ENCODE results near the gene P2RY2. TPM values are rescaled to one million over a fixed set of nuclear protein-coding genes. Genes with fewer than 3 reads are reported as not detected.
"Not testable (repeated sequence)": the region's sequence is repeated elsewhere in the genome, so short reads cannot be mapped to it uniquely, and the experiment has no call there.

The P2RY2 gene
- total RNA-seq, 2 experiments from 2014 or later = not detected

DNA sequence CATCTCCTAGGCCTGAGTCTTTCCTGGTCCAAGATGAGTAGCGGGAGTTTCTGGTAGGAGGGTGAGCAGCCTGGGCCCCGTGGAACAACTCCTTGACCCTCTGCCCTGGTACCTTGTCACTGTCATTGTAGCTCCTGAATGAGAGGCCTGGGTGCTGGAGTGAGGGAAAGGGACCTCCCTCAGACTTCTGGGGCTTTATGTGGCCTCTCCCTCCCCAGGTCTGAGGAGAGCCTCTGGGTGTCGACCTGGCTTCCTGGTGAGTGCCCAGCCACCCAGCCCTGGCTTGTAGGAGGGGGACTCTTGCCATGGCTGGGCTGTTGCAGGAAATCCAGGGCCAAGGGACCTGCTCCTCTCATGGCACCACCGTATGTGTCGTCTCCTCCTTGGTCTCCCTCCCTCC, 3.9 kb downstream of the P2RY2 start:
- ChIA-PET CTCF (interaction anchor here (0.6 kb wide), 1 partner anchor 305 kb away, joined by 3 read pairs; no protein-coding TSS in a partner anchor), POLR2A (no interaction called here)

DNA sequence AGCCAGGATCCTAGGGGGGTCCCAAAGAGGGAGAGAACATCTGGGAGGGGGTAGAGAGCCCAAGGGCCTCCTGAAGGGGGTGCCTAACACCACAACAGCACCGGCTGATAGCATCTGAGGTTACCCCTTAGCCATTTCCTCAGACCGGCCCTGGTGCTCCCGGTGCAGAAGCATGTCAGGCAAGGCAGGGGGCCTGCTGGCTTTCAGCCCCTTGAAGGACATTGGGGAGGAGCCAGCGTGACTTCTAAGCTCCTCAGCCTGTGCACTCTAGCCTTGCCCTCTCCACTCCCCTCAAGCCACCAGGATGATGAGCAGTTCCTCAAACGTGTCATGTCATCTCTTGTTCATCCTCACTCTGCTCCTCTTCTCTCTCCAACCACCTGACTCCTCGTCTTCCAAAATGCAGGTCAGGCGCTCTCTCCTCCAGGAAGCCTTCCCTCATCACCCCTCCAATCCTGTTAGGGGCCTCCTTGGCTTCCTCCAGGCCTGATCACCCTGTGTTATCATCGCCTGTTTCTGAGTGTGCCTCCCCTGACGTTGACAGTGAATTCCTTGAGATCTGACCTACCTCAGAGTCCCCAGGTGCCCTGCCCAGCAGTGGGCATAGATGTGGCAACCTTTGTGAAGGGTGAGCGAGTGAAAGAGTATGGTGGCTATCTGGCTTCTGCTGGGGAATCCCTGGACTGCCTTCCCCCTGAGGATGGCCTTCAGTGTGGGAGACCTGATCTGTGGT, 6.1 kb downstream of the P2RY2 start:
- POLR2A ChIA-PET = no interaction called here
- CTCF ChIA-PET = no interaction called here

DNA sequence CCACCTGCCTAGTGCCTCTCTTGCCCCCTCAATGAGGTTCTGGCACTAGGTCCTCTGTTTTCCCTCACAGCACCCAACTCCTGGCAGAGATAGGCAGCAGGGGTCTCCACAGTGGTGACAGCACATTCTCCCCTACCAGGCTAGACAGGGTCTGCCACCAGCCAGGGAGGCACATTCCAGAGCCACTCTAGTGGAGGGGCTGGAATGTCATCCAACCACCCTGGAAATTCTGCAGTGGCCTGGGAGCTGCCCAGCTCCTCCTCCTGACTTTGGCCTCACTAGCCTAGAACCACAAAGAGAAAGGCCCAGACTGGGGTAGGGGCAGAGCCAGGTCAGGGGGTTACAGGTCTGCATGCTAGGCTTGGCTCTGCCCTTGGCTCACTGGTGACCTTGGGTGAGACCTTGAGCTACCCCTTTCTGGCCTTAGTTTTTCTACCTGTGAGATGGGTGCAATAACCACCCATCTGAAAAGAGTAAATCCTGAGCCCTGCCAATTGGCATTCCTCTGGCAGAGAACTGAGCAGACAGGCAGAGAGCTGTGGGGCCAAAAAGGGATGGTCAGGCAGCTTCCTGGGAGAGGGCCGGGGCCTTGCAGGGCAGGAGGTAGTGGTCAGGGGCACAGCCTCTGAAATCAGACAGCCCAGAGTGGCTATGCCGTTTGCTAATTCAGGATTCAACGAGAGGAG, 7.1 kb downstream of the P2RY2 start:
- POLR2A ChIA-PET = no interaction called here
- CTCF ChIA-PET = no interaction called here

DNA sequence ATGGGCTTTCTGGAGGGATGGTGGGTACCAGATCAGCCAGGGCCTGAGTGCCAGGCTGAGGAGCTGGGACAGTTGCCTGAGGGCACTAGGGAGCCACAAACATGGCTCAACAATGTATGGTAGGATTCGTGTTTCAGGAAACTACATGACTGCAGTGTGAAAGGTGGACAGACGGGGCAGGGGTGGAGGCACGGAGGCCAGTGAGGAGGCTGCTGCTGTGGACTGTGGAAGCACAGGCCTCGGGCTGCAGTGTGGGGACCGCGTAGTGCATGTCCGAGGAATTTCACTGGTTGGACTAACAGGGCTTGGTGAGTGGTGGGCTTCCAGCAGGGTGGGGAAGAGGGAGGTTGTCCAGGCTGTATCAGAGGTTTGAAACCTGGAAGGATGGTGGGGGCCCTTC, 7.8 kb downstream of the P2RY2 start:
- ChIA-PET POLR2A (no interaction called here), CTCF (no interaction called here)

DNA sequence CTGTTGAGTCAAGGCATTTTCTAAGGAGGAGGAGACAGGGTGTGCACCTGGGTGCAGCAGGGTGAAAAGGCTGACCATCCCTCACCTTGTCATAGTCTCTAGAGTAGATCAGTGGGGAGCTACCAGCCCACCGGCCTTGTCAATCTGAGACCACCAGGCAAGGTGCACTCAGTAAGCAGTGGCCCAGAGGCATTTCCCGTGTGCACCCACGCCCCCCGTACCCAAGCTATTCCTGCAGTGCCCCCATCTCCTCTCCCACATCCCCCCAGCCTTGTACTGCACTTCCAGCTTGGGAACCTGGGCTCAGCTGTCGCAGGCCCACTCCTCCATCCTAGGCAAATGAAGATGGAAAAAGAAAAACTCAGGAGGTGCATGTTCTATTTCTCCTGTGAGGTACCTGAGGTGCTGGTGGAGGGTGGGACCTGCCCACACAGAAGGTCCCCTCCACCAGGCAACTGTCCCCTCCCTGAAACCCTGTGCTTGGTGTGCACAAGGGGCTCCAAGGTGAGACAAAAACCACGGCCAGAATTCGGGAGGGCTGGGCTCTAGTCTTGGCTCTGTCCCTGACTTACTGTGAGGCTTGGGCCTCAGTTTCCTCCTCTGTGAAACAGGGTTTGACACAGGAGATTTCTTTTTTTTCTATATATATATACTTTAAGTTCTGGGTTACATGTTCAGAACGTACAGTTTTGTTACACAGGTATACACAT, 8.4 kb downstream of the P2RY2 start:
- ChIA-PET POLR2A (no interaction called here), CTCF (no interaction called here)

DNA sequence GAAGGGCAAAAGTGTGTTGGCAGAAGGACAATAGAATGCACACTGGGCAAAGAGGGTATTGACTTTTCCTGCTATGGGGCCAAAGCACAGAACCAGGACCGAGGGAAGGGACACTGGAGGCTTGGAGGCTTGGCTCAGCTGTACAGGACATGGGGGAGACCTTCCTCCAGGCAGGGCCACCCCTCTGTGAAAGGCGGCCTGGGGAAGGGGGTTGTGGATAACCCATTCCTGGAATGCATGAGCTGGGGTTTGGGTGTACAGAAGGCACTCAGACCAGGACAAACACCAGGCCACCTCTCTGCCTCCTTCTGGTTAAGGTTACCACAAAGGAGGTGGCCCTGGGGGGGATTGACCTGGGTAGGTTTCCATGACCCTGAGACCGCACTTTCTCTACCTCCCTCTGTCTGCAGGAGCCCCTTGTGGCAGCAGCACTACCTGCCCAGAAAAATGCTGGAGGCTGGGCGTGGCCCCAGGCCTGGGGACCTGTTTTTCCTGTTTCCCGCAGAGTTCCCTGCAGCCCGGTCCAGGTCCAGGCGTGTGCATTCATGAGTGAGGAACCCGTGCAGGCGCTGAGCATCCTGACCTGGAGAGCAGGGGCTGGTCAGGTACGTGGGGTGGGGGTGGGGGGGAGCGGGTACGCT, 9.6 kb downstream of the P2RY2 start:
- CTCF ChIA-PET = no interaction called here
- POLR2A ChIA-PET = no interaction called here

DNA sequence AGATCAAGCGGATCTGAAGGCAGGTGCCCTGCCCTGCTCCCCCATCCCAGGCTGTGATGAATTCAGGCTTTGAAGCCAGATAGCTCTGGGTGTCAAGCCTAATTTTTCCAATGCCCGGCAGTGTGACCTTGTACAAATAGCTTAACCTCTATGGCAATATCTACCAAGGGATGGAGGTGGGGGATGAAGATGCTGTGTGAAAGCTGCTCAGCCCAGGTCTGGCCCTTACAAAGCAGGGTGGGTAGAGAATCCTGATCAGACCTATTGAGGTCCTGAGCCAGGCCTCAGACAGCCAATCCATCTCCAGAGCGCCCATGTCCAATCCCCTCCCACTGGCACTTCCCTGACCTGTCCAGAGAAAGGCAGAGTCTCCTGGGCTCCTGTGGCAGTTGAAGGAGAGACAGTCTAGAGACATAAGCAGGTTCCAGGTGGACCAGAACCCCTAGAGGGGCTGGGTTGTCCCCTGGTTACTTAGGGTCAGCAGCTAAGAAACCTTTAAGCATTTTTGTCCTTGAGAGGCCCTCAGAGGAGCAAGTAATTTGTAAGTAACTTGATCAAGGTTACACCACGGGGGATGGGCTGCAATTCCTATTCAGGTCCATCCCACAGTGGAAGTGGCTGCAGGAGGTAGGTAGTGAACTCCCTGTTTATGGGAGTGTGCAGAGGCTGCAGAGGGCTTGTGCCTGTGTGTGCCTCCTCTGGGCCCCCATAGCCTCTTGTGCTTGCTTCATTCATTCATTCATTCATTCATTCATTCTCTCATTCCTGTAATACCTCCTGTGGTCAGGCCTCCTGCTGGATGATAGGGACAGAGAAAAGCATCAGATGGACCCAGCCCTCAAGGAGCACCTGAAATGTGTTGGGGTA, 10.4 kb downstream of the P2RY2 start:
- CTCF ChIA-PET = no interaction called here

DNA sequence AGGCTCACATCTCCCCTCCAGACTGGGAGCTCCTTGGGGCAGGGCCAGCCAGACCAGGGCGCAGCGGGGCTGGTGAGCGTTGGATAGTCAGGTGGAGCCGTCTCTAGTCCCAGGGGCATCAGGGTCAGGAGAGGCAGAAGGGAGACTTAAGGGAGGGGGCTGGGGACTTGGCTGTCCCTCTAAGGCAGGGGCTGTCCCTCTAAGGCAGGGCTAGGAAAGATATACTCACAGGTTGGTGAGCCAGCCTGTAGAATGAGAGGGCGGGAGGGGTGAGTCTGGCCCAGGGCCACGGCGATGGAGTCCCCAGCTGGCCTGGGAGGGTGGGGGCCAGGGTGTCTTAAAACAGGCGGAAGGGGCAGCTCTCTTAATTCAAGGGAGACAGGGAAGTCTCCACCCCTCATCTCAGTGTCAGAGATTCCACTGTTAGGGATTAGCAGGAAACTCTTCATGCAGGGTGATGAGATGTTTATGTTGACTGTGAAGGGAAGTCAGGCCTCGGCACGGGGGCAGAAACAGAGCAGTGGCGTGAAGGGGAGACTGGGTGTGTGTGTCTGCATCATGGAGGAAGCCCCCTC, 11.3 kb downstream of the P2RY2 start:
- ChIA-PET CTCF (no interaction called here), POLR2A (no interaction called here)

More for the DNA sequence above, 10.4 kb downstream of the P2RY2 start:
- POLR2A ChIA-PET = no interaction called here

DNA sequence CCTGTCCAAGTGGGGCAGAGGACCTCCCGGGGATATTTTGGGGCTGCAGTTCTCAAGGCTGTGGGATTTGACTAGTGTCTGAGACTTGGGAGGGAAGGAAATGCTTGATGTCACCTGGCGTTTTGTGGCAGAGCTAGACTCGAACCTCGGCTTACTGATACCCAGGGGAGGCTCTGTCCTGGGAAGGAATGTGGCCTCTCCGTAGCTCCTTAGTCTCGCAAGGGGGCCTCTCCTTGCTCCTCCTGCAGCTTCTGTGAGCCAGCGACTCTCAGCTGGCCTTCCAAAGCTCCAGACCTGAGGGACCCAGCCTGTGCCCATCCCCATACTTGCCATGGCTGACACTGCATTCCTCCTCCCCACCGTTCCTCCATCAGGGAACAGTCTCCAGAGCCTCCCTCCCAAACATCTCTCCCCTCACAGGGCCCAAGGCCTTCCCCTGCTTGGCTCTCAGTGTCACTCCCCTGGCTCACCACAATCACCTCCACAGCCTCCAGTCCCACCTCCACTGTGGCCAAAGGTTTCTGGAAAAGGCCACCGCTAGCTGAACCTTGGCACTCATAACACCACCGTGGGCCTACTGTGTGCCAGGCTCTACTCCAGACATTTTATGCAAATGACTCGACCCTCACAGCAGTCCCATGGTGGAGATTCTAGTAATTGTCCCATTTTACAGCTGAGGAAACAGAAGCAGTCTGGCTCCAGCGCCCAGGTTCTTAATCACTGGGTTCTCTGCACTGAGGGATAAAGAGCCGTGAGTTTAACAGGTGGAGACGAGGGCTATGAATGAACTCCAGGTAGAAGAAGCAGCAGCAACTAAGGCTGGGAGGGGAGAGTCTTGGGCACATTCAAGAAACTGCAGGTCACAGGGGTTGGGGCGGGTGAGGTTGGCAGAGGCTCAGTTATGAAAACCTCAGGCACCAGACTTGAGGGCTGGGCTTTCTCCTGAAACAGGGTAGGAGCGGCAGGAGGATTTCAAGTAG, 12.1 kb downstream of the P2RY2 start:
- ChIA-PET CTCF (no interaction called here), POLR2A (no interaction called here)

DNA sequence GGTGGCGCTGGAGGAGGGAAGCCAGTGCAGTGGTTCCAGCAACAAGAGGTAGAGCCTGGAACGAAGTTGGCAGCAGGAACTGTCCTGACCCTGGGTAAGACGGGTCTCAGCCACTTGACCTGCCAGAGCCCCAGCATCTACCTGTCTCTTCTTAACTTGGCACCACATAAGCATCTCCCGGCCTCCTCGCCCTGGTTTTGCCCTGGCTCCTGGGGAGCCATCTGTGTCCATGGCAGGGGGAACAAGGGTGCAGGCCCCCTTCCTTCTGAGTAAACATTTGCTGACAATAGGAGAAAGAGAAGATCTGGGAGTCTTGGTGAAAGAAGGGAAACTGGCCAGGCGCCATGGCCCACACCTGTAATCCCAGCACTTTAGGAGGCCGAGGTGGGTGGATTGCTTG, 12.8 kb downstream of the P2RY2 start:
- ChIA-PET POLR2A (no interaction called here), CTCF (no interaction called here)

DNA sequence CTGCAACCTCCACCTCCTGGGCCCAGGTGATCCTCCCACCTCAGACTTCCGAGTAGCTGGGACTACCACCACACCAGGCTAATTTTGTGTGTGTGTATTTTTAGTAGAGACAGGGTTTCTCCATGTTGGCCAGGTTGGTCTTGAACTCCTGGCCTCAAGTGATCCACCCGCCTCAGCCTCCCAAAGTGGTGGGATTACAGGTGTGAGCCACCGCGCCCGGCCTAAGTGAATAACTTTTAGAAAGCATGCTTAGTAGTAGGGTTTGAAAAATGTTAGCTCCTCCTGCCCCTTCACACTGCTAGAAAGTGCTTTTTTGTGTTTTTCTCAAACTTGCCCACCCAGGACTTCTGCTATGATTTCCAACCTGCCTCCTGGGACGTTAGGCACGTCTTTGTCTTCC, 14.4 kb downstream of the P2RY2 start:
- POLR2A ChIA-PET, CTCF ChIA-PET: not testable (repeated sequence)

DNA sequence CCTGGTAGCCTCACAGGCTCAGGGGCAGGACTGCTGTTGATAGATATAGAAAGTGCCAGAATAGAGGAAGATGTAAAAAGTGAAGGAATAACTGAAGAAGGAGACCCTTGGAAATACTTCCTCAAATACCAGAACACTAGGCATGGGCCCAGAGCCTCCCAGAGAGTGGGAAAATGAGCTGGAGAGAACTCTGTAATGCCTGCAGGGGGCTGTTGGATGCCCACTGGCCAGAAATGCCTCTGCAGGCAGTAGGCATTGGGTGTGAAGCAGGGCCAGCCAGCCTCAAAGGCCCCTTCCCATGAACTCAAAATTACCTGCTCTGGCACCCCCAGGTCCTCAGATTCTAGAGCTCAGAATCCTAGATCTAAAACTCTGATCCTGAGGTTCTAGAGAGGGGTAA, 15.1 kb downstream of the P2RY2 start:
- ChIA-PET CTCF (no interaction called here), POLR2A (no interaction called here)

DNA sequence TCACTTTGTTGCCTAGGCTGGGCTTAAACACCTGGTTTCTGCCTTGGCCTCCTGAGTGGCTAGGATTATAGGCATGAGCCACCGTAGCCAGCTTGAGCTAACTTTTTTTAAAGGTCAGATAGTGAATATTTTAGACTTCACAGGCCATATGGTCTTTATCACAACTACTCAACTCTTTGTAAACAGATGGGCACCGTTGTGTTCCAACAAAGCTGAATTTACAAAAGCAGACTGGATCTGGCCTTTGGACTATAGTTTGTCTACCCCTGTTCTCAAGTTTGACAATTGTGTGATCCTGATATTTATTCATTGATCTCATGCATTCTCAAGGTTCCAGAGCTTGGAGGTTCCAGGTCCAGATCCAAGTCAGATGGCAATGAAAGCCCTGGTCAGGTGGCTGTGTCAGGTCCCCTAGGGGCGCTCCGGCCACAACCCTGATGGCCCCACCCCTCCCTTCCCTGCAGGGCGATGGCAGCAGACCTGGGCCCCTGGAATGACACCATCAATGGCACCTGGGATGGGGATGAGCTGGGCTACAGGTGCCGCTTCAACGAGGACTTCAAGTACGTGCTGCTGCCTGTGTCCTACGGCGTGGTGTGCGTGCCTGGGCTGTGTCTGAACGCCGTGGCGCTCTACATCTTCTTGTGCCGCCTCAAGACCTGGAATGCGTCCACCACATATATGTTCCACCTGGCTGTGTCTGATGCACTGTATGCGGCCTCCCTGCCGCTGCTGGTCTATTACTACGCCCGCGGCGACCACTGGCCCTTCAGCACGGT, 15.8 kb downstream of the P2RY2 start:
- CTCF ChIA-PET = no interaction called here
- POLR2A ChIA-PET = no interaction called here

DNA sequence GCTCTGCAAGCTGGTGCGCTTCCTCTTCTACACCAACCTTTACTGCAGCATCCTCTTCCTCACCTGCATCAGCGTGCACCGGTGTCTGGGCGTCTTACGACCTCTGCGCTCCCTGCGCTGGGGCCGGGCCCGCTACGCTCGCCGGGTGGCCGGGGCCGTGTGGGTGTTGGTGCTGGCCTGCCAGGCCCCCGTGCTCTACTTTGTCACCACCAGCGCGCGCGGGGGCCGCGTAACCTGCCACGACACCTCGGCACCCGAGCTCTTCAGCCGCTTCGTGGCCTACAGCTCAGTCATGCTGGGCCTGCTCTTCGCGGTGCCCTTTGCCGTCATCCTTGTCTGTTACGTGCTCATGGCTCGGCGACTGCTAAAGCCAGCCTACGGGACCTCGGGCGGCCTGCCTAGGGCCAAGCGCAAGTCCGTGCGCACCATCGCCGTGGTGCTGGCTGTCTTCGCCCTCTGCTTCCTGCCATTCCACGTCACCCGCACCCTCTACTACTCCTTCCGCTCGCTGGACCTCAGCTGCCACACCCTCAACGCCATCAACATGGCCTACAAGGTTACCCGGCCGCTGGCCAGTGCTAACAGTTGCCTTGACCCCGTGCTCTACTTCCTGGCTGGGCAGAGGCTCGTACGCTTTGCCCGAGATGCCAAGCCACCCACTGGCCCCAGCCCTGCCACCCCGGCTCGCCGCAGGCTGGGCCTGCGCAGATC, 16.5 kb downstream of the P2RY2 start:
- ChIA-PET POLR2A (no interaction called here), CTCF (no interaction called here)

DNA sequence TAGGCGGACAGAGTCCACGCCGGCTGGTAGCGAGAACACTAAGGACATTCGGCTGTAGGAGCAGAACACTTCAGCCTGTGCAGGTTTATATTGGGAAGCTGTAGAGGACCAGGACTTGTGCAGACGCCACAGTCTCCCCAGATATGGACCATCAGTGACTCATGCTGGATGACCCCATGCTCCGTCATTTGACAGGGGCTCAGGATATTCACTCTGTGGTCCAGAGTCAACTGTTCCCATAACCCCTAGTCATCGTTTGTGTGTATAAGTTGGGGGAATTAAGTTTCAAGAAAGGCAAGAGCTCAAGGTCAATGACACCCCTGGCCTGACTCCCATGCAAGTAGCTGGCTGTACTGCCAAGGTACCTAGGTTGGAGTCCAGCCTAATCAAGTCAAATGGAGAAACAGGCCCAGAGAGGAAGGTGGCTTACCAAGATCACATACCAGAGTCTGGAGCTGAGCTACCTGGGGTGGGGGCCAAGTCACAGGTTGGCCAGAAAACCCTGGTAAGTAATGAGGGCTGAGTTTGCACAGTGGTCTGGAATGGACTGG, 17.2 kb downstream of the P2RY2 start:
- ChIA-PET CTCF (interaction anchor here (0.6 kb wide), 1 partner anchor 139 kb away, joined by 3 read pairs; no protein-coding TSS in a partner anchor), POLR2A (no interaction called here)

DNA sequence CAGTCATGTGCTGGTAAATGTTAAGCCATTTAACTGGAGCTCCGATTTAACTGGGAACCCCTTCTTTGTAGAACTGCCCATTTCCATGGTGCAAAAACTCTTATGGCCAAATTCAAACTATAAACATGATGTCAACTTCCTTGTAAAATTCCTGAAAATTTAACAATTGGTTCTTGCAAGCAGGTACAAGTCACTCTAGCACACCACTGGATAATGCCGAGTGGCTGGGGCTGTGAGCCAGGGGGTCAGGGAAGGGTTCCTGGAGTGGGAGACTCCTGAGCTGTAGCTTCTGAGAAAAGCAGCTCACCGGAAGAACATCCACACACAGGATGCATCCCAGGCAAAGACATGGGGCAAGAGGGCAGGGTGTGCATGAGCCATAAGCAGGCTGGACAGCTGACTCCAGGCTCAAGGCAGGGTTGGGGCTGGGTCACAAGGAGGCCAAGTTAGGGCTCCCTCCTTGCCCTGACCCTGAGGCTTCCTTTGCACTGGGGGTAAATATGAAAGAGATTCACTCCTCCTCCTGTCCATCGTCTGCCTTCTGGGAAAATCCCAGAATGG, 18.2 kb downstream of the P2RY2 start:
- ChIA-PET CTCF (interaction anchor here (1.1 to 1.5 kb wide), 2 partner anchors 49 to 554 kb away, joined by 3 to 9 read pairs; no protein-coding TSS in a partner anchor), POLR2A (no interaction called here)
